MM.1S (cell line): ENCODE measurements around the gene TOMT.
A peak's percentile ranks its signal among the peaks of the same experiment; 100 is the strongest.

Experiments used
- DNase-seq: peaks from one replicate; pipeline ENCODE4 v3.0.0-alpha.2; 2015
- H2AFZ ChIP-seq: fragments of 300-600 bp; sonication (generic); 2 replicates; pipeline ENCODE4 v1.6.0; 2016; ENCODE audit warnings: antibody characterized with exemption, low read length
- H3F3A ChIP-seq: fragments of 300-600 bp; sonication (generic); 2 replicates; pipeline ENCODE4 v1.6.1; 2016; ENCODE audit warnings: mild to moderate bottlenecking, antibody characterized with exemption, low read length, moderate library complexity, mixed read lengths; ENCODE audit not compliant: insufficient read depth
- H3K27ac ChIP-seq: fragments of 300-600 bp; sonication (generic); 2 replicates; pipeline ENCODE4 v1.5.1; 2016; ENCODE audit warnings: mild to moderate bottlenecking, low read length
- H3K27me3 ChIP-seq: fragments of 300-600 bp; sonication (generic); replicated peaks from 2 replicates; pipeline ENCODE4 v1.6.0; 2016; ENCODE audit warnings: low read length; ENCODE audit not compliant: insufficient read depth
- H3K36me3 ChIP-seq: fragments of 300-600 bp; sonication (generic); replicated peaks from 2 replicates; pipeline ENCODE4 v1.6.1; 2016; ENCODE audit warnings: mild to moderate bottlenecking, low read length, mixed read lengths; ENCODE audit not compliant: insufficient read depth
- H3K4me1 ChIP-seq: fragments of 300-600 bp; sonication (generic); 2 replicates; pipeline ENCODE4 v1.6.1; 2016; ENCODE audit warnings: low read length, mixed read lengths
- H3K4me2 ChIP-seq: fragments of 300-600 bp; sonication (generic); 2 replicates; pipeline ENCODE4 v1.6.0; 2016; ENCODE audit warnings: low read depth, low read length
- H3K4me3 ChIP-seq: fragments of 300-600 bp; sonication (generic); 2 replicates; pipeline ENCODE4 v1.5.1; 2016; ENCODE audit warnings: low read length, mixed read lengths
- H3K79me2 ChIP-seq: fragments of 300-600 bp; sonication (generic); 2 replicates; pipeline ENCODE4 v1.6.1; 2016; ENCODE audit warnings: mixed run types, low read length, mixed read lengths
- H3K9ac ChIP-seq: fragments of 300-600 bp; sonication (generic); 2 replicates; pipeline ENCODE4 v1.6.1; 2016; ENCODE audit warnings: low read length, mixed read lengths
- H3K9me2 ChIP-seq: fragments of 300-600 bp; sonication (generic); replicated peaks from 2 replicates; pipeline ENCODE4 v1.6.1; 2016; ENCODE audit warnings: mild to moderate bottlenecking, low read length, mixed read lengths; ENCODE audit not compliant: insufficient read depth
- H3K9me3 ChIP-seq: fragments of 300-600 bp; sonication (generic); replicated peaks from 2 replicates; pipeline ENCODE4 v1.6.1; 2016; ENCODE audit warnings: mild to moderate bottlenecking, low read length, mixed read lengths; ENCODE audit not compliant: insufficient read depth
- H4K20me1 ChIP-seq: fragments of 300-600 bp; sonication (generic); 2 replicates; pipeline ENCODE4 v1.6.1; 2016; ENCODE audit warnings: mild to moderate bottlenecking, low read length, moderate library complexity, mixed read lengths; ENCODE audit not compliant: insufficient read depth
- EZH2 ChIP-seq: fragments of 300-600 bp; sonication (generic); optimal IDR thresholded peaks from 2 replicates; pipeline ENCODE3; 2017; ENCODE audit warnings: low read depth, mild to moderate bottlenecking, antibody characterized with exemption, low read length, mixed read lengths
- EZH2phosphoT487 ChIP-seq: fragments of 300-600 bp; sonication (generic); IDR thresholded peaks from 2 replicates; pipeline ENCODE4 v1.6.1; 2018; ENCODE audit warnings: antibody characterized with exemption, low read length
- TF ChIP-seq, protein P1 (sequence below): fragments of 300-600 bp; sonication (generic); IDR thresholded peaks from 2 replicates; pipeline ENCODE4 v1.5.1; 2016; ENCODE audit warnings: antibody characterized with exemption, low read length, mixed read lengths

Gene TOMT

DNA sequence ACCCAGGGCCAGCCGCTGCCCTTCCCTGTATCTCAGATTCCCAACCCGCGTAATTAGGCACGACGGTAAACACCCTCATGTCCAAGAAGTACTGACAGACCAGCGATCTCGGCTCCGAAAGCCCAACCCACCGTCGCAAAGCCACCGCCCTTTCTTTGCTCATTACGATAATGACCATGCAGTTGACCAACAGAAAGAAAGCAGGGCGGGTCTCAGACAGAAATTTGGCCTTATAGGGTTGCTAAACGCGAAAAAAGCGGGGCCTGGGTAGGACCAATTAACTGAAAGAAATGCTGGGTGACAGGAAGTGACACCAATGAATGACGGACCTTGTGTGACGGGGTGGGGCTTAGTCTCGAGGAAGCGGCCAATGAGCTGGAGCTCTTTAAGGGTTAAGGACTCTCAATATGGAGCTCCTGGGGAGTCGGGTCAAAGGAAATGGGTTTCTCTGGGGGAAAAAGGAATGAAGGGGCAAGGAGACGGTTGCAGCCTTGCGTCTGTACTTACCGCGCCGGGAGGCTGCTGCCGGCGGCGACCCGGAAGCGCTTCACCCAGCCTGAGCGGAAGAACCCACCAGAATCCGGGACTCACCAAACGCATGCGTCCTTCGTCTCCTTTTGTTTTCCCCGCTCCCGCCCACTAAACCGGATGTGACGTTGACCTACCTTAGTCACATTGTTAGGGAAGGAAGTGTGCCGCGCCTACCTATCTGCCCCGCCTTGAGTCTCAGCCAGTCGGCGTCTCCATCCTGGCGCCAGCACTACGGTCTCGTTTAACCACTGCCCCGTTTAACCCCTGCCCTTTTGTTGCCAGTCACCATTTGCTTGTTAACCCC, 6.6 kb downstream of the TOMT start, which contains the start of gene ANAPC15:
TSS of gene ANAPC15 (minus strand) at position 553 of the 835 bp plus-strand sequence. CDS start 1,419 bp downstream, outside the sequence.
- TF ChIP-seq EZH2 (no peak), EZH2phosphoT487 (no peak)
- TF ChIP-seq, protein P1, sequence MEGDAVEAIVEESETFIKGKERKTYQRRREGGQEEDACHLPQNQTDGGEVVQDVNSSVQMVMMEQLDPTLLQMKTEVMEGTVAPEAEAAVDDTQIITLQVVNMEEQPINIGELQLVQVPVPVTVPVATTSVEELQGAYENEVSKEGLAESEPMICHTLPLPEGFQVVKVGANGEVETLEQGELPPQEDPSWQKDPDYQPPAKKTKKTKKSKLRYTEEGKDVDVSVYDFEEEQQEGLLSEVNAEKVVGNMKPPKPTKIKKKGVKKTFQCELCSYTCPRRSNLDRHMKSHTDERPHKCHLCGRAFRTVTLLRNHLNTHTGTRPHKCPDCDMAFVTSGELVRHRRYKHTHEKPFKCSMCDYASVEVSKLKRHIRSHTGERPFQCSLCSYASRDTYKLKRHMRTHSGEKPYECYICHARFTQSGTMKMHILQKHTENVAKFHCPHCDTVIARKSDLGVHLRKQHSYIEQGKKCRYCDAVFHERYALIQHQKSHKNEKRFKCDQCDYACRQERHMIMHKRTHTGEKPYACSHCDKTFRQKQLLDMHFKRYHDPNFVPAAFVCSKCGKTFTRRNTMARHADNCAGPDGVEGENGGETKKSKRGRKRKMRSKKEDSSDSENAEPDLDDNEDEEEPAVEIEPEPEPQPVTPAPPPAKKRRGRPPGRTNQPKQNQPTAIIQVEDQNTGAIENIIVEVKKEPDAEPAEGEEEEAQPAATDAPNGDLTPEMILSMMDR, result no peak
- Histone ChIP-seq H3K9ac (peak within 1 kb of the TSS; percentile 93), H3K4me3 (peak within 1 kb of the TSS; percentile 65)

DNA sequence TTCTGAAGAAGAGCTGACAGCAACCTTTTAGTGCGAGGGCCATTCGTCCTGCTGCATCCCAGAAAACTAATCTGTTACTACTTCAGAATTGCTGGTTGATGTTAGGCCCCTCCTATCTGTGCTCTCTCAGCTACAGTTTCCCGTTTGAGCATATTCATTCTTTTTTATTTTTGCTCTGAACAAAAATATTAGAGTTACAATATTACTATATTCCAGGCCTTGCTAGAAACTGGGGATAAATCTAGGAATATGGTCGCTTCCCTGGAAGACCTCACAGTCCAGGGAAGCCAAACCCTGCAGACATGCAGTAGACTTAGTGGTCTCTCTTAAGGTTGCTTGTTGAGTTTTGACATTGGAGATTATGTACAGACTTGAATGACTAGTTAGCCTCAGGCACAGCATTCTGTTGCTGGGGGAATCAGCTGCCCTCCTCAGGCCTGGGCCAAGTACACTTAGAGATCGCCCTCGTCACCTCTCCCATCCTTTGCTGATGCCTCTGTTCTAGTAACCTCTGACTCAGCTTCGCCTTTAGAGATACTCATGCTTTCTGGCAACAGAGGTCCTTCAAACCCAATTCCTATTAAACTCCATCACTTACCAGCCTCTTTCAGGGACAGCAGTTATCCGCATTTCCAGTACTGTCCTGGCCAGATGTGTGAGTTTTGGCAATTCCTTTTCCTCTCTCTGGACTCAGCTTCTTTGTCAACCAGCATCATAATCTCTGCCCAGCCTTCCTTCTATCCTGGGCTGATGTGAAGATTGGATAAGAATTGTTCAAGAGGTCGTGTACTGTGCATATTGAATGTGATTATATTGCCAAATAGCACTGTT, 7.5 kb downstream of the TOMT start:
- no peak for DNase-seq
- peak overlapping the region; percentile 65 for H3K4me3 ChIP-seq
- no peaks in the 10 kb centered on the region for H3K9me2 ChIP-seq
- H3K4me1 ChIP-seq, result peaks cover 13% of the 10 kb centered on the region
- peak overlapping the region; percentile 93 for H3K9ac ChIP-seq
- H3K27ac ChIP-seq, result peak overlapping the region; percentile 84; the same call in 1 of the 2 replicates
- peaks cover 8% of the 10 kb centered on the region; the same call in 1 of the 2 replicates for H3K79me2 ChIP-seq
- H3K27me3 ChIP-seq, result no peaks in the 10 kb centered on the region
- no peaks in the 10 kb centered on the region for H3K9me3 ChIP-seq
- H3K36me3 ChIP-seq, result no peaks in the 10 kb centered on the region
- H3F3A ChIP-seq, result peaks cover 8% of the 10 kb centered on the region; the same call in 1 of the 2 replicates
- peak overlapping the region; percentile 45 for H2AFZ ChIP-seq
- H3K4me2 ChIP-seq, result peak overlapping the region; percentile 67
- TF ChIP-seq EZH2phosphoT487 (no peak), EZH2 (no peak)
- TF ChIP-seq, protein P1, result no peak
- H4K20me1 ChIP-seq, result no peaks in the 10 kb centered on the region

More for the DNA sequence above, 6.6 kb downstream of the TOMT start, which contains the start of gene ANAPC15:
- Histone ChIP-seq H3K27ac (peak within 1 kb of the TSS; percentile 84), H3K4me2 (peak within 1 kb of the TSS; percentile 81), H3F3A (peaks cover 8% of the 10 kb centered on the region; the same call in 1 of the 2 replicates), H2AFZ (peak within 1 kb of the TSS; percentile 45), H3K9me2 (no peaks in the 10 kb centered on the region), H3K79me2 (peaks cover 8% of the 10 kb centered on the region; the same call in 1 of the 2 replicates), H3K36me3 (no peaks in the 10 kb centered on the region), H3K4me1 (peaks cover 13% of the 10 kb centered on the region), H3K27me3 (no peaks in the 10 kb centered on the region), H3K9me3 (no peaks in the 10 kb centered on the region), H4K20me1 (no peaks in the 10 kb centered on the region)
- DNase-seq, result peak; percentile 100

DNA sequence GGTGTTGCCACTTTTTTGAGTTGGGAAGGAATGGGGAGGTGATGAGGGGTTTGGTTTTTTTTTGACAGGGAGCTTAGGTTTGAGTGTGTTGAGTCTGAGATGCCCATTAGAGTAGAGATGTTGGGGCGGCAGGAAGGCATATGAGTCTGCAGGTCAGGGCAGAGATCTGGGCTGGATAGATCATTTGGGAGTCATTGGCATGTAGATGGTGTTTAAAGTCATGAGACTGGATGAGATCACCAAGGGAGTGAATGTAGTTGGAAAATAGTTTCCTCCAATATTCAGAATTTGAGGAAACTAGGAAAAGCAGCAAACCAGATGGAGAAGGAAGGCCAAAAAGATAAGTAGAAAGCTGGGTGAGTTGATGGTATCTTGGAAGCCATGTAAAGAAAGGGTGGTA, 8.8 kb downstream of the TOMT start:
- no peak overlapping the region for H2AFZ ChIP-seq
- no peaks in the 10 kb centered on the region for H3K36me3 ChIP-seq
- DNase-seq, result no peak

More for the DNA sequence above, 8.8 kb downstream of the TOMT start:
- Histone ChIP-seq H3K79me2 (peaks cover 8% of the 10 kb centered on the region; the same call in 1 of the 2 replicates), H3K9ac (no peak overlapping the region), H3K4me2 (no peak overlapping the region), H3K4me1 (peaks cover 13% of the 10 kb centered on the region), H3K9me2 (no peaks in the 10 kb centered on the region), H3K27me3 (no peaks in the 10 kb centered on the region), H4K20me1 (no peaks in the 10 kb centered on the region), H3K27ac (no peak overlapping the region), H3K4me3 (no peak overlapping the region), H3K9me3 (no peaks in the 10 kb centered on the region), H3F3A (peaks cover 8% of the 10 kb centered on the region; the same call in 1 of the 2 replicates)
- TF ChIP-seq, protein P1, result no peak
- no peak for TF ChIP-seq EZH2
- TF ChIP-seq EZH2phosphoT487, result no peak
